Measurements from ENCODE around the gene RALGAPA1.
A peak's percentile ranks its signal among the peaks of the same experiment; 100 is the strongest.
"Not testable (repeated sequence)": the region's sequence is repeated elsewhere in the genome, so short reads cannot be mapped to it uniquely, and the experiment has no call there.

The RALGAPA1 gene

GRCh38 chr14:35821564-35822411, 12.7 kb upstream of the RALGAPA1 start:
- DNase-seq: no peak

GRCh38 chr14:35819591-35820540, 10.8 kb upstream of the RALGAPA1 start:
- DNase-seq: no peak

- DNase-seq: no peak
Measured at GRCh38 chr14:35818346-35819115, 9.4 kb upstream of the RALGAPA1 start.

- peak in 1 of 2 donors; percentile 73 for DNase-seq
Measured at GRCh38 chr14:35814371-35815005, 5.4 kb upstream of the RALGAPA1 start.

- DNase-seq: no peak
Measured at GRCh38 chr14:35810963-35811362, 1.9 kb upstream of the RALGAPA1 start.

GRCh38 chr14:35809597-35809996, 502 bp upstream of the RALGAPA1 start:
- no peak for DNase-seq

DNA sequence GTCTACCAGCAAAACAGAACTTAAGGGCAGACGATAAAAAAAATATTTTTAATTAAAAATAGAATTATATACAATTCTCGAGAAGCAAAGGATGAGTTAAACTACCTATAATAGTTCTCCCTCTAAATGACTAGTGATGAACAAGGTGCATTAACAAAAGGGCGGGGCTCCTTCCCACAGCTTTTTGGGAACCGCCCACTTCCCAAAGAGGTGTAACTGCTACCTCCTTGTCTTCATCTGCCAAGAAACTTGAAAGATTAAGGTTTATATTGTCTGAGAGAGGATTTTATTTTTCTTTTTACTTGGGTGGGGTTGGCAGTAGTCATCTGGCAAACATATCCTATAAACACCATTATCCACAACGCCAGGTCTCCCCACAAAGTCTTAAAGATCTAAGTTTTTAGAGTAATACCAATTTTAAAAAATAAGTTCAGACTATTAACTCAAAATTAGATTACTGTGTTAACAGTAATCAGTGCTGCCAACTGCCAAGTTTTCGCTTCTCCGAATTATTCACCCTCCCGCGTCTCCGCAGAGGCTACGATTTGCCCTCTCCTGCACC, 938 bp downstream of the RALGAPA1 start:
- no peak for DNase-seq

DNA sequence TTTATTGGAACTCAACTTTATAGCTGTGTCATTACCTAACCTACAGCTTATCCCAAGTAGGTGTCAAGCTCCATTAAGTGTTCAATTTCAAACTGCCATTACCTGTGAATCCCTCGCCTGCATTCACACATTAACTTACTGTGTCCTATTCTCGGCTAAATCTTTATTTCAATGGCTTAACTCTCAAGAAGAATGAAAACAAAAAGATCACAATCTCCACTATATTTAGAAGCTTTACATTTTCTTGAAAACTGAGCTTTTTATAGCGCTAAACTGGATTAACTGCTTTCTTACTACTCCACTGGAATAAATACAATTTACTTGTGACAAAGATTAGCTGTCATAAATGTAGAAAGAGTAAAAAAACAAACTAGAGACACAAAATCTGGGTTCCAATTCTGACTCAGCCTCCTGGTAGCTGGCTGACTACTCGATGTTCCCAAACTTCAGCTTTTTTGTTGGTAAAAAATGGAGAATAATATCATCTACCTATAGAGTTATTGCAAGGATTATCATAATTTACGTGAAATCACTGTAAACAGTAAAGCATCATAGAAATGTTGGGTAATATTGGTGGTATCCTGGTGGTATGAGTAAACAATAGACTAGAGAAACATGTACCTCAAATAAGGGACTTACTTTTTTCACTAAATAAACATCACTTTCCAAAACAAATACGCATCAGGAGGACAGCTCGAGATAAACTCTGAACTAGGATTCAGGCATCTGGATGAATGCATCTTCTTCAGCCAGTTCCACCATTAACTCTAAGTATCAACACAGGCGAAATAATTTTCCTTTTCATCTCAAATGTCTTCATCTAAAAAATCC, 1.7 kb downstream of the RALGAPA1 start:
- no peak for DNase-seq

- no peak for DNase-seq
Measured at GRCh38 chr14:35806006-35806907, 2.8 kb downstream of the RALGAPA1 start.

DNA sequence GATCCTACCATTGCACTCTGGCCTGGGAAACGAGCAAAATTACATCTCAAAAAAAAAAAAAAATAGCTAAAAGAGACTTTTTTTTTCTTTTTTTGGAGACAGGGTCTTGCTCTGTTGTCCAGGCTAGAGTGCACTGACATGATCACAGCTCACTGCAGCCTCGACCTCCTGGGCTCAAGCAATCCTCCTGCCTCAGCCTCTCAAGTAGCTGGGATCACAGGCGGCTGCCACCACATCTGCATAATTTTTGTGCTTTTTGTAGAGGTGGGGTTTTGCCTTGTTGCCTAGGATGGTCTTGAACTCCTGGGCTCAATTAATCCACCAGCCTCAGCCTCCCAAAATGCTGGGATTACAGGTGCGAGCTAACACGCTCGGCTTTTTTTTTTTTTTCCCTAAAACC, 11.3 kb downstream of the RALGAPA1 start:
- DNase-seq: no peak

DNA sequence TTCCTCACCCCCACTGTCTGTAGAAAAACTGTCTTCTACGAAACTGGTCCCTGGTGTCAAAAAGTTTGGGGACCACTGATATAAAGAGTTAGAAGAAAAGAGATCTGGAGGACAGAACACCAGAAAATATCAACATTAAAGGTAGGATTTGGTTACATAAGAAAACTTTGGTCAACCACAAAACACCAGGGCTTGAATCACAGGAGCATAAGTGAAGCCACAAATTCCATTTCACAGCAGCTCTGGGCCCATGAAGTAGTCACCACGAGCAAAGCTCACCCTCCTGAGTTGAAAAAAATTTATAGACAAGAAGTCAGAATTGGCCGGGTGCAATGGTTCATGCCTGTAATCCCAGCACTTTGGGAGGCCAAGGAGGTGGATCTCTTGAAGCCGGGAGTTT, 19.4 kb downstream of the RALGAPA1 start:
- no peak for DNase-seq

- no peak for DNase-seq
Measured at GRCh38 chr14:35786856-35787255, 22.2 kb downstream of the RALGAPA1 start.

GRCh38 chr14:35783699-35784098, 25.4 kb downstream of the RALGAPA1 start:
- DNase-seq: no peak

DNA sequence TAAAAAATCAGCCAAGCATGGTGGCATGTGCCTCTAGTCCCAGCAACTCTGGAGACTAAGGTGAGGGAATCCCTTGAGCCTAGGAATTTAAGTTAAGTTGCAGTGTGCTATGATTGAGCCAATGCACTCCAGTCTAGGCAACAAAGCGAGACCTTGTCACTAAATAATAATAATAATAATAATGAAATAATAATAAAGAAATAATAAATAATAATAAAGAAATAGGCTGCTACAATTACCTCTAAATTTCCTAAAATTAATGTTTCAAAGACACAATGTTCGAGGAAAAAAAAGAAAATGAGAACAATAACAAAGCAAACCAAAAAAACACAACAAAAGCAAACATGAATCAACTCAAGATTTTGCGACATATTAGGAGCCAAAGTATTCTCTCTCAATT, 29.7 kb downstream of the RALGAPA1 start:
- no peak for DNase-seq

GRCh38 chr14:35777550-35777949, 31.5 kb downstream of the RALGAPA1 start:
- DNase-seq: not testable (repeated sequence)

GRCh38 chr14:35776823-35777222, 32.3 kb downstream of the RALGAPA1 start:
- no peak for DNase-seq

GRCh38 chr14:35776085-35776484, 33.0 kb downstream of the RALGAPA1 start:
- not testable (repeated sequence) for DNase-seq

GRCh38 chr14:35766700-35767082, 42.4 kb downstream of the RALGAPA1 start:
- no peak for DNase-seq

DNA sequence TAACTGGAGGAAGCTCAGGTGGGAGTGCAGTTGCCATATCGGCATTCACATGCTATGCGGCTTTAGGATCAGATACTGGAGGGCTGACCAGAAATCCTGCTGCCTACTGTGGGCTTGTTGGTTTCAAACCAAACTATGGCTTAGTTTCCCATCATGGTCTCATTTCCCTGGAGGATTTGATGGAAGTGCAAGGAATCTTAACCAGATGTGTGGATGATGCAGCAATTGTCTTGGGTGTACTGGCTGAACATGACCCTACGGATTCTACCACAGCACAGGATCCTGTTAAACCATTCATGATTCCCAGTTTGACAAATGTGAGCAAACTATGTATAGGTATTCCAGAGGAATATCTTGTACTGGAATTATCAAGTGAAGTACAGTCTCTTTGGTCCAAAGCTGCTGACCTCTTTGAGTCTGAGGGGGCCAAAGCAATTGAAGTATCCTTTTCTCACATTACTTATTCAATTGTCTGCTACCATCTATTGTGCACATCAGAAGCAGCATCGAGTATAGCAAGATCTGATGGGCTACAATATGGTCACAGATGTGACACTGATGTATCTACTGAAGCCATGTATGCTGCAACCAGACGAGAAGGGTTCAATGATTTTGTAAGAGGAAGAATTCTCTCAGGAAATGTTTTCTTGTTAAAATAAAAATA, 42.9 kb downstream of the RALGAPA1 start:
- no peak for DNase-seq

DNA sequence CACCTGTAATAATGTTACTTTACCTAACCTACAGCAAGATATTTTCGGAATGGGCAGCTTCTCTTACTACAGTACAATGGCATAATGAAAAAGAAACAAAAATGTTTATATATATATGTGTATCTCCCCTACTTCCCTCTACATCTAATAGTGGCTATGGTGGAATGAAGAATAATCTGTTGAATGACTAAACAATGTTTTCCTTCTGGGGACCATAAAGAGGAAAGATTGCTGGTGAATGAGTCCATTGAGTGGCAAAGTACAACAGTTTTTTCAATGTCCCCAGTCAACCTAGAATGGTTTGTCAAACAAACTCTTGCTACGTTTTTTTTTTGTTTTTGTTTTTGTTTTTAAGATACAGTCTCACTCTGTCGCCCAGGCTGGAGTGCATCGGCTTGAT, 47.2 kb downstream of the RALGAPA1 start:
- DNase-seq: no peak

All from bone marrow (tissue), 2 donors.